IMR-90 (cell line): ENCODE results near the gene RASAL1.

Source experiments
- FOS ChIP-seq: fragments of 150-350 bp; IDR thresholded peaks from 2 replicates; pipeline ENCODE4 v1.6.1; 2016; ENCODE audit warnings: low read depth, low read length
- POLR2A ChIP-seq: IDR thresholded peaks from 2 replicates; pipeline ENCODE4 v1.6.1; 2012; ENCODE audit warnings: mild to moderate bottlenecking, low read depth, low read length
- RCOR1 ChIP-seq: IDR thresholded peaks from 2 replicates; pipeline ENCODE4 v1.6.1; 2012; ENCODE audit warnings: mild to moderate bottlenecking, low read length, improper control_type of control experiment; ENCODE audit not compliant: insufficient replicate concordance
- SMC3 ChIP-seq: fragments of 150-350 bp; IDR thresholded peaks from 2 replicates; pipeline ENCODE4 v1.6.1; 2016; ENCODE audit warnings: low read depth, mild to moderate bottlenecking, antibody characterized with exemption, low read length, moderate library complexity
- TF ChIP-seq, protein P1 (sequence below): conservative IDR thresholded peaks from 2 replicates; pipeline ENCODE4 v1.5.1; 2012; ENCODE audit warnings: mild to moderate bottlenecking, low read depth, low read length, improper control_type of control experiment
- TF ChIP-seq, protein P2 (sequence below): fragments of 150-350 bp; IDR thresholded peaks from 2 replicates; pipeline ENCODE4 v1.6.1; 2016; ENCODE audit warnings: low read depth, mild to moderate bottlenecking, low read length, moderate library complexity, borderline replicate concordance

DNA sequence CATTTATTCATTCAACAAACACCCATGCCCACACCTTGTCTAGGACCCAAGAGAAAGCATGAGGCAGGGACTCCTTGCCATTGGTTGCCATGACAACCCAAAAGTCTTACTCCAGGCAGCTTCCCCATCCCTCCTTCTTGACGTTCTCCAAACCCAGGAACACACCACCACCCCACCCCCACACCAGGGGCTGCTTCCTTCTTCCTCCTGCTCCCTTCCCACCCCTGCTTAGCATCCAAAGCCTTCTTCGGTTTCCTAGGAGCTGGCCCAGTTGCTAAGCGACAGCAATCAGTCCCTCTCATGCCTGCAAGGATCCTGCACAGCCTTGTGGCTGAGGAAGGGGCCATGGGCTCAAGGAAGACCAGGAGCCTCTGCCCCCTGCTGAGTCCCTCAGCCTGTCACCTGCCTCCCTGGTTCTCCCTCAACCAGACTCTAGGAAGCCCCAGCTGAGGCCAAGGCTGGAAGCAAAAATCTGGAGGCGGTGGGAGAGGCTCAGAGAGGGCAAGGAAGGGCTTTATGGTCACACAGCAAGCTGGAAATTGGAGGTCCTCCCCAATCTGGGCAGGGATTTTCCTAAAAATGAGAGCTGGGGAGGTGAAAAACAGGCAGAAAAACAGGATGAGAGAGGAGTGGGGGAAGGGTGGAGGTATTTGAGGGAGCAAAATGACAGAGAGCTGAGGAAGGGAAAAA, 15.4 kb downstream of the RASAL1 start:
- TF ChIP-seq, protein P1, sequence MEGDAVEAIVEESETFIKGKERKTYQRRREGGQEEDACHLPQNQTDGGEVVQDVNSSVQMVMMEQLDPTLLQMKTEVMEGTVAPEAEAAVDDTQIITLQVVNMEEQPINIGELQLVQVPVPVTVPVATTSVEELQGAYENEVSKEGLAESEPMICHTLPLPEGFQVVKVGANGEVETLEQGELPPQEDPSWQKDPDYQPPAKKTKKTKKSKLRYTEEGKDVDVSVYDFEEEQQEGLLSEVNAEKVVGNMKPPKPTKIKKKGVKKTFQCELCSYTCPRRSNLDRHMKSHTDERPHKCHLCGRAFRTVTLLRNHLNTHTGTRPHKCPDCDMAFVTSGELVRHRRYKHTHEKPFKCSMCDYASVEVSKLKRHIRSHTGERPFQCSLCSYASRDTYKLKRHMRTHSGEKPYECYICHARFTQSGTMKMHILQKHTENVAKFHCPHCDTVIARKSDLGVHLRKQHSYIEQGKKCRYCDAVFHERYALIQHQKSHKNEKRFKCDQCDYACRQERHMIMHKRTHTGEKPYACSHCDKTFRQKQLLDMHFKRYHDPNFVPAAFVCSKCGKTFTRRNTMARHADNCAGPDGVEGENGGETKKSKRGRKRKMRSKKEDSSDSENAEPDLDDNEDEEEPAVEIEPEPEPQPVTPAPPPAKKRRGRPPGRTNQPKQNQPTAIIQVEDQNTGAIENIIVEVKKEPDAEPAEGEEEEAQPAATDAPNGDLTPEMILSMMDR = no peak
- TF ChIP-seq POLR2A (no peak), RCOR1 (no peak), FOS (no peak), SMC3 (no peak)
- TF ChIP-seq, protein P2, sequence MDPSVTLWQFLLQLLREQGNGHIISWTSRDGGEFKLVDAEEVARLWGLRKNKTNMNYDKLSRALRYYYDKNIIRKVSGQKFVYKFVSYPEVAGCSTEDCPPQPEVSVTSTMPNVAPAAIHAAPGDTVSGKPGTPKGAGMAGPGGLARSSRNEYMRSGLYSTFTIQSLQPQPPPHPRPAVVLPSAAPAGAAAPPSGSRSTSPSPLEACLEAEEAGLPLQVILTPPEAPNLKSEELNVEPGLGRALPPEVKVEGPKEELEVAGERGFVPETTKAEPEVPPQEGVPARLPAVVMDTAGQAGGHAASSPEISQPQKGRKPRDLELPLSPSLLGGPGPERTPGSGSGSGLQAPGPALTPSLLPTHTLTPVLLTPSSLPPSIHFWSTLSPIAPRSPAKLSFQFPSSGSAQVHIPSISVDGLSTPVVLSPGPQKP = no peak
